Liver (tissue), 9 donors: ENCODE results near the gene FER1L5. TPM values are rescaled to one million over a fixed set of nuclear protein-coding genes. Genes with fewer than 3 reads are reported as not detected.

ENCODE experiments used
- DNase-seq: peaks from one replicate; pipeline ENCODE4 v3.0.0-alpha.2; 2017; ENCODE audit warnings: low spot score
- H3K27ac ChIP-seq, 2 donors: one replicate each; pipeline ENCODE4 v1.7.0; 2013; ENCODE audit warnings: inconsistent platforms in 2 of 2, low read length in 2 of 2, control low read depth in 1 of 2, low read depth in 1 of 2, mild to moderate bottlenecking in 1 of 2
- H3K27me3 ChIP-seq, 4 donors: one replicate each; pipeline versions ENCODE4 v1.6.1 to v1.7.0; 2013; ENCODE audit warnings: low read length in 3 of 4, inconsistent platforms in 1 of 4, mild to moderate bottlenecking in 1 of 4, moderate library complexity in 1 of 4; ENCODE audit not compliant: control insufficient read depth in 4 of 4, insufficient read depth in 4 of 4
- H3K36me3 ChIP-seq, 4 donors: one replicate each; pipeline versions ENCODE4 v1.6.1 to v1.7.0; 2013; ENCODE audit warnings: low read length in 3 of 4, mild to moderate bottlenecking in 3 of 4, low read depth in 1 of 4, moderate library complexity in 1 of 4; ENCODE audit not compliant: control insufficient read depth in 4 of 4, insufficient read depth in 3 of 4
- H3K4me1 ChIP-seq, 4 donors: one replicate each; pipeline versions ENCODE4 v1.6.1 to v1.7.0; 2013; ENCODE audit warnings: low read length in 3 of 4, mild to moderate bottlenecking in 3 of 4, moderate library complexity in 1 of 4; ENCODE audit not compliant: control insufficient read depth in 4 of 4, insufficient read depth in 4 of 4
- H3K4me3 ChIP-seq, 3 donors: one replicate each; pipeline versions ENCODE4 v1.6.1 to v1.7.0; 2013; ENCODE audit warnings: low read length in 3 of 3, control low read depth in 1 of 3, low read depth in 1 of 3, mild to moderate bottlenecking in 1 of 3
- H3K9ac ChIP-seq, 2 donors: one replicate each; pipeline ENCODE4 v1.7.0; 2013; ENCODE audit warnings: low read length in 2 of 2, mild to moderate bottlenecking in 2 of 2, moderate library complexity in 2 of 2, control low read depth in 1 of 2, low read depth in 1 of 2
- H3K9me3 ChIP-seq, 4 donors: one replicate each; pipeline versions ENCODE4 v1.6.1 to v1.7.0; 2013; ENCODE audit warnings: low read length in 3 of 4; ENCODE audit not compliant: control insufficient read depth in 4 of 4
- EGR1 ChIP-seq, 2 donors: IDR thresholded peaks; 2 replicates each; pipeline ENCODE4 v1.6.1; 2016 to 2018; ENCODE audit warnings: antibody characterized with exemption in 2 of 2, low read depth in 2 of 2
- FOXA2 ChIP-seq: IDR thresholded peaks from 2 replicates; pipeline ENCODE4 v1.6.1; 2016; ENCODE audit warnings: antibody characterized with exemption
- GABPA ChIP-seq, 2 donors: IDR thresholded peaks in 1 of 2; conservative IDR thresholded peaks in 1 of 2; 2 replicates each; pipeline ENCODE4 v1.6.1; 2016; ENCODE audit warnings: antibody characterized with exemption in 2 of 2, mild to moderate bottlenecking in 1 of 2, moderate library complexity in 1 of 2
- HNF4A ChIP-seq, 2 donors: conservative IDR thresholded peaks; 2 replicates each; pipeline ENCODE4 v1.6.1; 2016; ENCODE audit warnings: antibody characterized with exemption in 2 of 2, mild to moderate bottlenecking in 2 of 2
- HNF4G ChIP-seq: IDR thresholded peaks from 2 replicates; pipeline ENCODE4 v1.6.1; 2016; ENCODE audit warnings: antibody characterized with exemption
- NR2F2 ChIP-seq: IDR thresholded peaks from 2 replicates; pipeline ENCODE4 v1.6.1; 2016; ENCODE audit warnings: antibody characterized with exemption
- RAD21 ChIP-seq, 2 donors: IDR thresholded peaks; 2 replicates each; pipeline ENCODE4 v1.6.1; 2016; ENCODE audit warnings: antibody characterized with exemption in 2 of 2, mild to moderate bottlenecking in 2 of 2
- RXRA ChIP-seq, 2 donors: IDR thresholded peaks; 2 replicates each; pipeline ENCODE4 v1.6.1; 2017 to 2018; ENCODE audit warnings: antibody characterized with exemption in 2 of 2, mild to moderate bottlenecking in 1 of 2
- SP1 ChIP-seq: IDR thresholded peaks from 2 replicates; pipeline ENCODE4 v1.6.1; 2018; ENCODE audit warnings: antibody characterized with exemption, mild to moderate bottlenecking
- YY1 ChIP-seq: IDR thresholded peaks from 2 replicates; pipeline ENCODE4 v1.6.1; 2016; ENCODE audit warnings: antibody characterized with exemption, mild to moderate bottlenecking
- WGBS: extraction: QIAGEN DNeasy Blood & Tissue Kit; methylation state at CpG from one replicate; pipeline ENCODE4 v1.1.7; 2013; 5-methylcytosine and 5-hydroxymethylcytosine counted together
- polyA plus RNA-seq, 2 donors: library from polyadenylated mRNA; stranded (reverse) in 1 of 2; unstranded in 1 of 2; fragments of 200-250 nt in 1 of 2; fragments of >200 nt in 1 of 2; fragmentation: Nextera tagmentation in 1 of 2; extraction: Ambion mirVana in 1 of 2; gene quantifications; one replicate each; pipeline versions ENCODE4 v1.2.1 to v1.2.3, GENCODE V29; 2013 to 2015
- total RNA-seq, 2 donors: library from RNA; depleted of rRNA; stranded (reverse); fragments of >200 nt; gene quantifications; one replicate each; pipeline ENCODE4 v1.2.3, GENCODE V29; 2014
- TF ChIP-seq, protein P1 (sequence below): IDR thresholded peaks from 2 replicates; pipeline ENCODE4 v1.6.1; 2016; ENCODE audit warnings: antibody characterized with exemption
- TF ChIP-seq, protein P2 (sequence below): IDR thresholded peaks from 2 replicates; pipeline ENCODE4 v1.6.1; 2016; ENCODE audit warnings: antibody characterized with exemption
- TF ChIP-seq, protein P3 (sequence below): IDR thresholded peaks from 2 replicates; pipeline ENCODE4 v1.6.1; 2016; ENCODE audit warnings: antibody characterized with exemption
- TF ChIP-seq, protein P4 (sequence below): IDR thresholded peaks from 2 replicates; pipeline ENCODE4 v1.6.1; 2016; ENCODE audit warnings: antibody characterized with exemption, mild to moderate bottlenecking
- TF ChIP-seq, protein P5 (sequence below): fragments of 150-350 bp; IDR thresholded peaks from 2 replicates; pipeline ENCODE4 v1.5.1; 2017; ENCODE audit warnings: improper control_type of control experiment, low read depth, low read length; ENCODE audit not compliant: missing input control
- donor health status: healthy.
- donor health status: healthy.
- donor health status: healthy.
- donor health status: healthy.
- donor health status: healthy.

Gene FER1L5
- total and polyA plus RNA-seq, 4 donors: under 0.01 TPM; not detected in 3

DNA sequence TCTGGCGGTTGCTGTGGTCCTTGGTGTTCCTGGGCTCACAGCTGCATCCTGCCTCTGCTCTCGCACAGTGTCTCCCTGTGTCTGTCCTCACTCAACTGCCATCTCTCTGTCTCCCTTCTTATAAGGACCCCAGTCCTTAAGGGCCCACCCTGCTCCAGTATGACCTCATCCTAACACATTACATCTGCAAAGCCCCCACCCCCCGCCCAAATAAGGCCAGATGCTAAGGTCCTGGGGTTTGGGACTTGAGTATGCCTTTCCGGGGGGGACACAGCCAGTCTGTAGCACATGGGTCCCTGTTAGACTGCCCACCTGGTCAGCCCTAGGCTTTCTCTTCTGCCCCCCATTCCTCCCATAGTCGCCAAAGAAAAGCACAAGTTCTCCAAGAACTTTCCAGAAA, 40.7 kb downstream of the FER1L5 start:
- Histone ChIP-seq H3K9me3 (no peaks in the 10 kb centered on the region), H3K4me3 (no peak overlapping the region), H3K27ac (no peak overlapping the region), H3K4me1 (peaks cover 0 to 6% (median 4%) of the 10 kb centered on the region in 4 donors), H3K9ac (no peak overlapping the region), H3K27me3 (no peaks in the 10 kb centered on the region), H3K36me3 (no peaks in the 10 kb centered on the region)
- TF ChIP-seq YY1 (no peak), SP1 (no peak), RXRA (IDR thresholded peaks at IDR 0.05) (no peak), HNF4G (no peak), RAD21 (IDR thresholded peaks at IDR 0.05) (no peak), EGR1 (IDR thresholded peaks at IDR 0.05; ENCODE audit: low read depth in 2 of 2) (no peak), GABPA (IDR thresholded peaks at IDR 0.05 in 1 of 2, conservative IDR thresholded peaks at IDR 0.05 in 1 of 2) (no peak), FOXA2 (no peak), HNF4A (conservative IDR thresholded peaks at IDR 0.05) (no peak), NR2F2 (no peak)
- TF ChIP-seq, protein P1, sequence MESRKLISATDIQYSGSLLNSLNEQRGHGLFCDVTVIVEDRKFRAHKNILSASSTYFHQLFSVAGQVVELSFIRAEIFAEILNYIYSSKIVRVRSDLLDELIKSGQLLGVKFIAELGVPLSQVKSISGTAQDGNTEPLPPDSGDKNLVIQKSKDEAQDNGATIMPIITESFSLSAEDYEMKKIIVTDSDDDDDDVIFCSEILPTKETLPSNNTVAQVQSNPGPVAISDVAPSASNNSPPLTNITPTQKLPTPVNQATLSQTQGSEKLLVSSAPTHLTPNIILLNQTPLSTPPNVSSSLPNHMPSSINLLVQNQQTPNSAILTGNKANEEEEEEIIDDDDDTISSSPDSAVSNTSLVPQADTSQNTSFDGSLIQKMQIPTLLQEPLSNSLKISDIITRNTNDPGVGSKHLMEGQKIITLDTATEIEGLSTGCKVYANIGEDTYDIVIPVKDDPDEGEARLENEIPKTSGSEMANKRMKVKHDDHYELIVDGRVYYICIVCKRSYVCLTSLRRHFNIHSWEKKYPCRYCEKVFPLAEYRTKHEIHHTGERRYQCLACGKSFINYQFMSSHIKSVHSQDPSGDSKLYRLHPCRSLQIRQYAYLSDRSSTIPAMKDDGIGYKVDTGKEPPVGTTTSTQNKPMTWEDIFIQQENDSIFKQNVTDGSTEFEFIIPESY: no peak
- TF ChIP-seq, protein P2, sequence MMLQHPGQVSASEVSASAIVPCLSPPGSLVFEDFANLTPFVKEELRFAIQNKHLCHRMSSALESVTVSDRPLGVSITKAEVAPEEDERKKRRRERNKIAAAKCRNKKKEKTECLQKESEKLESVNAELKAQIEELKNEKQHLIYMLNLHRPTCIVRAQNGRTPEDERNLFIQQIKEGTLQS: no peak
- TF ChIP-seq, protein P3, sequence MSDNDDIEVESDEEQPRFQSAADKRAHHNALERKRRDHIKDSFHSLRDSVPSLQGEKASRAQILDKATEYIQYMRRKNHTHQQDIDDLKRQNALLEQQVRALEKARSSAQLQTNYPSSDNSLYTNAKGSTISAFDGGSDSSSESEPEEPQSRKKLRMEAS: no peak
- TF ChIP-seq, protein P4, sequence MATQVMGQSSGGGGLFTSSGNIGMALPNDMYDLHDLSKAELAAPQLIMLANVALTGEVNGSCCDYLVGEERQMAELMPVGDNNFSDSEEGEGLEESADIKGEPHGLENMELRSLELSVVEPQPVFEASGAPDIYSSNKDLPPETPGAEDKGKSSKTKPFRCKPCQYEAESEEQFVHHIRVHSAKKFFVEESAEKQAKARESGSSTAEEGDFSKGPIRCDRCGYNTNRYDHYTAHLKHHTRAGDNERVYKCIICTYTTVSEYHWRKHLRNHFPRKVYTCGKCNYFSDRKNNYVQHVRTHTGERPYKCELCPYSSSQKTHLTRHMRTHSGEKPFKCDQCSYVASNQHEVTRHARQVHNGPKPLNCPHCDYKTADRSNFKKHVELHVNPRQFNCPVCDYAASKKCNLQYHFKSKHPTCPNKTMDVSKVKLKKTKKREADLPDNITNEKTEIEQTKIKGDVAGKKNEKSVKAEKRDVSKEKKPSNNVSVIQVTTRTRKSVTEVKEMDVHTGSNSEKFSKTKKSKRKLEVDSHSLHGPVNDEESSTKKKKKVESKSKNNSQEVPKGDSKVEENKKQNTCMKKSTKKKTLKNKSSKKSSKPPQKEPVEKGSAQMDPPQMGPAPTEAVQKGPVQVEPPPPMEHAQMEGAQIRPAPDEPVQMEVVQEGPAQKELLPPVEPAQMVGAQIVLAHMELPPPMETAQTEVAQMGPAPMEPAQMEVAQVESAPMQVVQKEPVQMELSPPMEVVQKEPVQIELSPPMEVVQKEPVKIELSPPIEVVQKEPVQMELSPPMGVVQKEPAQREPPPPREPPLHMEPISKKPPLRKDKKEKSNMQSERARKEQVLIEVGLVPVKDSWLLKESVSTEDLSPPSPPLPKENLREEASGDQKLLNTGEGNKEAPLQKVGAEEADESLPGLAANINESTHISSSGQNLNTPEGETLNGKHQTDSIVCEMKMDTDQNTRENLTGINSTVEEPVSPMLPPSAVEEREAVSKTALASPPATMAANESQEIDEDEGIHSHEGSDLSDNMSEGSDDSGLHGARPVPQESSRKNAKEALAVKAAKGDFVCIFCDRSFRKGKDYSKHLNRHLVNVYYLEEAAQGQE: no peak
- TF ChIP-seq, protein P5, sequence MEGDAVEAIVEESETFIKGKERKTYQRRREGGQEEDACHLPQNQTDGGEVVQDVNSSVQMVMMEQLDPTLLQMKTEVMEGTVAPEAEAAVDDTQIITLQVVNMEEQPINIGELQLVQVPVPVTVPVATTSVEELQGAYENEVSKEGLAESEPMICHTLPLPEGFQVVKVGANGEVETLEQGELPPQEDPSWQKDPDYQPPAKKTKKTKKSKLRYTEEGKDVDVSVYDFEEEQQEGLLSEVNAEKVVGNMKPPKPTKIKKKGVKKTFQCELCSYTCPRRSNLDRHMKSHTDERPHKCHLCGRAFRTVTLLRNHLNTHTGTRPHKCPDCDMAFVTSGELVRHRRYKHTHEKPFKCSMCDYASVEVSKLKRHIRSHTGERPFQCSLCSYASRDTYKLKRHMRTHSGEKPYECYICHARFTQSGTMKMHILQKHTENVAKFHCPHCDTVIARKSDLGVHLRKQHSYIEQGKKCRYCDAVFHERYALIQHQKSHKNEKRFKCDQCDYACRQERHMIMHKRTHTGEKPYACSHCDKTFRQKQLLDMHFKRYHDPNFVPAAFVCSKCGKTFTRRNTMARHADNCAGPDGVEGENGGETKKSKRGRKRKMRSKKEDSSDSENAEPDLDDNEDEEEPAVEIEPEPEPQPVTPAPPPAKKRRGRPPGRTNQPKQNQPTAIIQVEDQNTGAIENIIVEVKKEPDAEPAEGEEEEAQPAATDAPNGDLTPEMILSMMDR: no peak
- DNase-seq: no peak
- 97% methylated on average over 5 of the region's 5 CpGs for WGBS
